Common myeloid progenitor, CD34-positive (primary cell): ENCODE measurements around the gene GLB1L3.

Experiments used
- CTCF ChIA-PET: fragments of 350-600 bp; sonication (Branson Sonifier 250); formaldehyde crosslinking; loops from one replicate; lab custom pipeline; 2021; ENCODE audit warnings: antibody characterized with exemption; lab: Charles Lee
- POLR2A ChIA-PET: fragments of 350-600 bp; sonication (Branson Sonifier 250); formaldehyde crosslinking; loops from one replicate; lab custom pipeline; 2021; ENCODE audit warnings: antibody characterized with exemption; lab: Charles Lee
- DNase-seq, 3 donors: peaks; one replicate each; pipeline versions ENCODE4 v3.0.0 to v3.0.0-alpha.2; 2013
- H3K27ac ChIP-seq, 2 experiments: 1 replicate in 1 of 2; 2 replicates in 1 of 2; pipeline ENCODE4 v1.7.0; 2013; ENCODE audit warnings: inconsistent platforms in 2 of 2, low read length in 2 of 2, mild to moderate bottlenecking in 2 of 2, low read depth in 1 of 2, moderate library complexity in 1 of 2; ENCODE audit not compliant: severe bottlenecking in 2 of 2, insufficient read depth in 1 of 2, poor library complexity in 1 of 2
- H3K27me3 ChIP-seq, 5 experiments: replicated peaks in 2 of 5; 1 replicate in 3 of 5; 2 replicates in 2 of 5; pipeline versions ENCODE4 v1.6.1 to v1.7.0; 2013; ENCODE audit warnings: low read length in 4 of 5, mild to moderate bottlenecking in 2 of 5, moderate library complexity in 2 of 5, inconsistent platforms in 1 of 5; ENCODE audit not compliant: insufficient read depth in 5 of 5, control insufficient read depth in 4 of 5
- H3K36me3 ChIP-seq, 4 experiments: 1 replicate in 2 of 4; 2 replicates in 2 of 4; pipeline versions ENCODE4 v1.6.1 to v1.7.0; 2013; ENCODE audit warnings: low read length in 3 of 4, control low read depth in 1 of 4, mild to moderate bottlenecking in 1 of 4; ENCODE audit not compliant: control insufficient read depth in 4 of 4, insufficient read depth in 4 of 4
- H3K4me1 ChIP-seq, 4 experiments: 1 replicate in 3 of 4; 2 replicates in 1 of 4; pipeline versions ENCODE4 v1.6.1 to v1.7.1; 2013; ENCODE audit warnings: low read length in 3 of 4, mild to moderate bottlenecking in 3 of 4, control low read depth in 1 of 4, inconsistent platforms in 1 of 4, moderate library complexity in 1 of 4; ENCODE audit not compliant: control insufficient read depth in 4 of 4, insufficient read depth in 4 of 4; ENCODE audit errors: control extremely low read depth in 1 of 4
- H3K4me3 ChIP-seq, 7 experiments: 1 replicate in 4 of 7; 2 replicates in 3 of 7; pipeline versions ENCODE4 v1.5.1 to v1.7.0; 2013; ENCODE audit warnings: mild to moderate bottlenecking in 7 of 7, low read length in 6 of 7, moderate library complexity in 6 of 7, inconsistent platforms in 2 of 7, low read depth in 2 of 7, control low read depth in 1 of 7; ENCODE audit not compliant: insufficient read depth in 4 of 7, control insufficient read depth in 1 of 7; ENCODE audit errors: extremely low read depth in 1 of 7
- H3K9me3 ChIP-seq, 5 experiments: 1 replicate in 4 of 5; 2 replicates in 1 of 5; pipeline versions ENCODE4 v1.6.1 to v1.7.1; 2013; ENCODE audit warnings: low read length in 4 of 5, mild to moderate bottlenecking in 2 of 5, inconsistent platforms in 1 of 5, low read depth in 1 of 5, moderate library complexity in 1 of 5; ENCODE audit not compliant: control insufficient read depth in 4 of 5, insufficient read depth in 2 of 5; ENCODE audit errors: control extremely low read depth in 1 of 5
- WGBS: methylation state at CpG from one replicate; pipeline ENCODE4 v1.1.5; 2013; ENCODE audit not compliant: insufficient coverage; 5-methylcytosine and 5-hydroxymethylcytosine counted together

GLB1L3 gene

DNA sequence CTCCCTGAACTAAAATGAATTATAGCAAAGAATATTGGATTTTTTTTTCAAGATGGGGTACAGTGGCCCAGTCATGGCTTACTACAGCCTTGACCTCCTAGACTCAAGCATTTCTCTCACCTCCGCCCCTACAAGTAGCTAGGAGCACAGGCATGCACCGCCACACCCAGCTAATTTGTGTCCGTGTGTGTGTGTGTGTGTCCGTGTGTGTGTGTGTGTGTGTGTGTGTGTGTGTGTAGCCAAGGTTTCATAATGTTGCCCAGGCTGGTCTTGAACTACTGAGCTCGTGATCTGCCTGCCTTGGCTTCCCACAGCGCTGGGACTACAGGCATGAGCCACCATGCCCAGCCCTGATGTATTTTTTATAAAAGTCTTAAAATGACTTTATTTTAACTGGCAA lies 35.6 kb upstream of the GLB1L3 start:
- Histone ChIP-seq H3K4me1 (no peaks in the 10 kb centered on the region), H3K27ac (no peak overlapping the region), H3K36me3 (peaks cover 12 to 87% (median 64%) of the 10 kb centered on the region in 4 experiments), H3K4me3 (no peak overlapping the region), H3K27me3 (no peaks in the 10 kb centered on the region), H3K9me3 (no peaks in the 10 kb centered on the region)
- WGBS = 100% methylated on average over 1 of the region's 6 CpGs
- POLR2A ChIA-PET = no interaction called here
- CTCF ChIA-PET = interaction anchor here (1.2 to 2.0 kb wide), 4 partner anchors 8 to 30 kb away, joined by 4 to 5 read pairs (median 5); no protein-coding TSS in a partner anchor
- no peak for DNase-seq

DNA sequence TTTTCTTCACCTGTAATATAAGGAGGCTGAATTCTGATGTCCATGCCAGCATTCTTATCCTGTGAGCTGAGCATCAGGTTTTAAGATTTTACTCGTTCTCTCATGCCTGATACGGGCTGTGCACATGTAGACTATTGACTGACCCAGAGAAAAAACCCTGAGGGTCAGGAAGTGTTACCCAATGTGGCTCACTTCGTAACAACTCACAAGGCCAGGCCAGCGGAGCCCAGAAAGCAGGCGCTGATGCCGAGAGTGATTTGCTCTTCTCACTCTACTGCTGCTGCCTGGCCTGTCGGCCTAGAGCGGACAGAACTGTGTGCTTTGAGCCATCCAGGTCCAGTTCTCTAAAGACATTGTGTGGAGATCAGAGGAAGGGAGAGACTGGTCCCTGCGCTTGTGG lies 33.8 kb upstream of the GLB1L3 start:
- DNase-seq = no peak
- no peak overlapping the region for H3K4me3 ChIP-seq
- H3K27ac ChIP-seq = no peak overlapping the region
- WGBS = 96% methylated on average over 8 of the region's 9 CpGs
- ChIA-PET POLR2A (no interaction called here), CTCF (interaction anchor here (1.6 to 4.0 kb wide), 5 partner anchors 8 to 33 kb away, joined by 5 to 17 read pairs (median 10); no protein-coding TSS in a partner anchor)
- H3K9me3 ChIP-seq = no peaks in the 10 kb centered on the region
- H3K4me1 ChIP-seq = no peaks in the 10 kb centered on the region
- no peaks in the 10 kb centered on the region for H3K27me3 ChIP-seq
- H3K36me3 ChIP-seq = peaks cover 7 to 90% (median 70%) of the 10 kb centered on the region in 4 experiments

DNA sequence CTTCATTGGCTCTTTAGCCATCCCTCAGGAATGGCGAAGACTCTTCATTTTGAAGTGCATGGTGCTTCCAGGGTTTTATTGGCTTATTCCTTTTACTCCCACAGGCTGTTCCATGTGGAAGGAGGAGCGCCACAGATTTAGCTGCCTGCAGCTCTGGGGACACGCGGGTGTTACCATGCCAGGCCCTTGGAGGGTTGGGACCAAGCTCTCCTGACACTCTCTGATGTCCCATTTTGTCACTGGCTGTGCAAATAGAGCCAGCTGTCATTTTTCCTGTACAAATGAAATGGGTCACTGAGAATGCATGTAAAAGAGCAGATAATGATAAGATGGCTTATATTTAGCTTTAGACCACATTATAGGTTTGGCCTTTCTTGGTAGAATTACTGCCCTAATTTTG lies 32.3 kb upstream of the GLB1L3 start:
- POLR2A ChIA-PET = no interaction called here
- H3K27ac ChIP-seq = no peak overlapping the region
- no peak for DNase-seq
- CTCF ChIA-PET = interaction anchor here (0.7 to 4.0 kb wide), 14 partner anchors 10 to 90 kb away, joined by 3 to 17 read pairs (median 5); partner anchors contain the start of genes NCAPD3 and VPS26B
- no peak overlapping the region for H3K4me3 ChIP-seq
- no peaks in the 10 kb centered on the region for H3K4me1 ChIP-seq
- WGBS = 100% methylated on average over 4 of the region's 4 CpGs
- H3K27me3 ChIP-seq = no peaks in the 10 kb centered on the region
- H3K36me3 ChIP-seq = peaks cover 8 to 95% (median 80%) of the 10 kb centered on the region in 4 experiments
- no peaks in the 10 kb centered on the region for H3K9me3 ChIP-seq

DNA sequence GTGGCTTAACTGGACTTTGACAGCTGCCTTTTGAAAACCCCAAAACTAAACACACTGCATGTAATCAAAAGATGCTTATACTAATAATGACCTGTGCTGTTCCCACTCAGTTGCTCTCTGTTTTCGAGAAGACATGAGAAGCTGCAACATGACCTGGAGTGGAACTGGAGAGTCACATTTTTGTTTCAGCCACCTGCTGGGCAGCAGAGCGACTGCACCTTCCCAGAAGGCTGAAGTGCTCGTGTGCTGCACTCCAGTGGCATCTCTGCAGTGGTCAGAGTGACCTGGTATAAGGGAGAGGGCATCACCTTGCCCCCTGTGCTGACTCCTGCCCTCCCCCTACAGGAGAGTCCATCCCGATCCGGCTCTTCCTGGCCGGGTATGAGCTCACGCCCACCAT lies 31.6 kb upstream of the GLB1L3 start:
- no peak overlapping the region for H3K4me3 ChIP-seq
- ChIA-PET CTCF (interaction anchor here (0.9 to 4.0 kb wide), 9 partner anchors 15 to 90 kb away, joined by 3 to 17 read pairs (median 8); partner anchors contain the start of genes NCAPD3 and VPS26B), POLR2A (interaction anchor here (1.4 kb wide), 1 partner anchor 20 kb away, joined by 4 read pairs; the partner anchor contains the start of gene VPS26B)
- H3K27me3 ChIP-seq = no peaks in the 10 kb centered on the region
- no peaks in the 10 kb centered on the region for H3K4me1 ChIP-seq
- DNase-seq = peak in 2 of 3 donors; percentile 52 to 53
- no peaks in the 10 kb centered on the region for H3K9me3 ChIP-seq
- WGBS = 86% methylated on average over 7 of the region's 7 CpGs
- no peak overlapping the region for H3K27ac ChIP-seq
- peaks cover 8 to 95% (median 80%) of the 10 kb centered on the region in 4 experiments for H3K36me3 ChIP-seq

DNA sequence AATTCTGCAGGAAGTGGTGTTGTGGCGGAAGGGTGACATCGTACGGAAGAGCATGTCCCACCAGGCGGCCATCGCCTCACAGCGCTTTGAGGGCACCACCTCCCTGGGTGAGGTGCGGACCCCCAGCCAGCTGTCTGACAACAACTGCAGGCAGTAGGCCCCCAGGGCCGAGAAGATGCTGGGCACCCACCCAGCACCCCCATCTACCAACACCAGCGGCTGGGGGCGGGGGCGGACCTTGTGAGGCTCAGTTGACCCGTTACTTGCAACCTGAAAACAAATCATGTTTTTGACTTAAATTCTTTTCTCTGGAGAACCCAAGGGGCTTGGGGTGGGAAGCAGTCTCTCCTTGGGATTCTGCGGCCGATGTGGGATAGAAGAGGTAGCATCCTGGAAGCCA lies 30.7 kb upstream of the GLB1L3 start:
- no peaks in the 10 kb centered on the region for H3K27me3 ChIP-seq
- DNase-seq = no peak
- ChIA-PET POLR2A (interaction anchor here (1.4 kb wide), 1 partner anchor 21 kb away, joined by 4 read pairs; the partner anchor contains the start of gene VPS26B), CTCF (interaction anchor here (1.2 to 4.0 kb wide), 6 partner anchors 16 to 91 kb away, joined by 3 to 17 read pairs (median 11); partner anchors contain the start of genes NCAPD3 and VPS26B)
- H3K36me3 ChIP-seq = peaks cover 8 to 95% (median 80%) of the 10 kb centered on the region in 4 experiments
- no peaks in the 10 kb centered on the region for H3K4me1 ChIP-seq
- H3K9me3 ChIP-seq = no peaks in the 10 kb centered on the region
- H3K4me3 ChIP-seq = no peak overlapping the region
- 96% methylated on average over 9 of the region's 14 CpGs for WGBS
- no peak overlapping the region for H3K27ac ChIP-seq

DNA sequence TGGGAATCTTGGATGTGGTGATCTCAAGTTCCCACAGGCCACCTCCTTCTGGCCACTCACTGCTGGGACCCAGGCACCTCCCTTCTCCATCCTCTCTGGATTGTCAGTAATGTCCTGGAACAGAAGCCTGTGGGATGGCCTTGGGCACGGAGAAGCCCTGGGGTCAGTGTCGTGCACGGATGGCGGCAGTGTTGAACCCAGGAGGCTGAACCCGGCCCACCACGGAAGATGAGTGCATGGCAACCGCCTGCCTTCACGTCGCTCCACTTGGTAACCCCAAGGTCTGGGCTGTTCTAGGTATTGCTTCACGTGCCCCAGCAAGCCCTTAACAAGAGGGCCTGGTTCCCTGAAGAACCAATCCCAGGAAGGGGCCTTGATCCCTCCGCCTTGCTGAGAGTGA lies 30.1 kb upstream of the GLB1L3 start:
- Histone ChIP-seq H3K4me3 (no peak overlapping the region), H3K4me1 (no peaks in the 10 kb centered on the region), H3K9me3 (no peaks in the 10 kb centered on the region), H3K27ac (no peak overlapping the region), H3K27me3 (no peaks in the 10 kb centered on the region), H3K36me3 (peaks cover 8 to 97% (median 84%) of the 10 kb centered on the region in 4 experiments)
- WGBS = 94% methylated on average over 11 of the region's 11 CpGs
- no peak for DNase-seq
- ChIA-PET POLR2A (no interaction called here), CTCF (no interaction called here)

DNA sequence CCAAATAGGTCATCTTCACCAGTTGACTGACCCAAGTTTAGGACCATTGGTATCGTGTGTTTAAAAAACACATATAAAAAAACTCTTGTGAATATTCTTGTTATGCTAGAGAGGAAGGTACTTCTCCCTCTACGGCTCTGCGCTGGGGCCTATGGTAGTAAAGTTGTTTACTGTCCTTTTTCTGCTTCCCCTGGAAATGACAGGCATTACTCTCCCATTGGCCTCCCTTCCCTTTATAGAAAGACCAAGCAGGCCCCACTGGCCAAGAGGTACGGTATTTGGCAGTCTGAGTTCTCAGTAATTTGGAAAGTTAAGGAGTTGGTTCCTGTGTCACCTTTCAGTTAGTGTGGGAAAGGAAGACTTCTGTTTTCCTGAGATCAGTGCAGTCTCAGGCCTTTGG lies 29.5 kb upstream of the GLB1L3 start:
- Histone ChIP-seq H3K27ac (no peak overlapping the region), H3K4me3 (no peak overlapping the region), H3K4me1 (peaks cover 0 to under 1% (median 0%) of the 10 kb centered on the region in 4 experiments), H3K9me3 (no peaks in the 10 kb centered on the region), H3K36me3 (peaks cover 8 to 92% (median 80%) of the 10 kb centered on the region in 4 experiments), H3K27me3 (no peaks in the 10 kb centered on the region)
- DNase-seq = no peak
- 100% methylated on average over 1 of the region's 4 CpGs for WGBS
- CTCF ChIA-PET = no interaction called here
- POLR2A ChIA-PET = no interaction called here
